NOMO-1 treated with dmso at 0.1 percent for 144 hours (cell line): ENCODE measurements around the gene MIER2.

Source experiments
- DNase-seq: peaks from one replicate; lab custom pipeline; 2025; ENCODE audit not compliant: unreplicated experiment; lab: John Stamatoyannopoulos, UW

MIER2 gene

DNA sequence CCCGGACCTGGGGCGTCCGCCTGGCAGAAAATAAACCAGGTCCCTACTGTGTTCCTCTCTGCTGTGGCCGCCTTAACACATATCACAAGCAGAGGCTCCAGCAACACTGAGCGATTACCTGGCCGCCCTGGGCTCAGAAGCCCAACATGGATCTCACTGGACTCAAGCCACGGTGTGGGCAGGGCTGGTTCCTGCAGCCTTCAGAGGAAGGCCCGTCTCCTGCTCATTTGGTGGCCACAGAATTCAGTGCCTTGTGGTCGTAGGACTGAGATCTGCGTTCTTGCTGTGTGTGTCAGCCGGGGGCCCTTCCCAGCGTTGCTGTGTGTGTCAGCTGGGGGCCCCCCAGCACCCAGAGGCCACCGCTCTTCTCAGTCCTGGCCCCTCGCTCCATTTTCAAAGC is 34.1 kb upstream of the MIER2 start:
- no peak for DNase-seq

DNA sequence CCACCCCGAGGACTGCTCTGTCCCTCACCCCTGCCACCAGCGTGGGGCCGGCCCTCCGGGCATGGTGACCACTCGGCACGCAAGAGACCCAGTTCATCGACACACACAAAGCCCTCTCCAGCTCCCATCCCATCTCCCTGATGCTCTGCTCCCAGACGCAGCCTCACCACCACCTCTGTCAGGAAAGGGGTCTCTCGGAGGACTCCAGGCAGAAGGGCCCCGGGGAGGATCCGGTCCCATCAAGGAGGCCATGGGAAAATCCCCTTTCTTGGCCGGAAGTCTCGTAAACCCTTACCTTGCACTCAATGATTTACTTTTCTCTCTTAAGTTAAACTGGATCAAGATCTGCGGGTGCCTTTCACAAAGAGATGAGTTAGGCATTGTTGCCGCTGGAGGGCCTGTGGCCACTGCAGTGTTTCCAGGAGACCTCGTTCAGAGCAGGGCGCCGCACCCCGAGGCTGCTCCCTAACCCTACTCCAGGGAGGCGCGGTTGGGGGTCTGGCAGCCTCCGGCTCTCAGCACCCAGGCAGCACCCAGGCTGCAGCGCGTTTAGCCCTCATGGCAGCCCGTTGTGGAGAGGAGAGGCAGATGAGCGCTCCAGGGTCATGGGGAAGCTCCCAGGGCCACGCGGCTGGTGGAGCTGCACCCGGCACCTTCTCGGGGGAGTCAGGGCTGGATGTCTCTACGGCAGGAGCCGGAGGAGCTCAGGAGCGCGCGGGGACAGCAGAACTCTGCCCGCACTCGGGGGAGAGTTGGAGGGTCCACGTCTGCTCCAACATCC is 33.4 kb upstream of the MIER2 start:
- DNase-seq = no peak

DNA sequence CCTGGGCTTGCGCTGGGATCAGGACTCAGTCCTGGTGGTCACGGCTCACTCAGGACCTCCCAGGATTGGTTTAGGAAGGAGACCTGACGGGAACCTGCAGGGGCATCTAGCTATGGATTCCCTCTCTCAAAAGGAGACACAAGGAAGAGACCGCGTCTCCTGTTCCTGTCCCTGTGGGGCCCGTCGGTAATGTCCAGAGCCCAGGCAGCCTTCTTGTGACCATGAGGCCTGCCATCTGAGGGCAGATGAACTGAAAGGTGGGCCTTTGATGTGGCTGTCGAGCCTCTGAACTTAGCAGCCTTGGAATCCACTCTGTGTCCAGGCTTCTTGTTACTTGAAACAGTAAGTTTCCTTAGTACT is 31.5 kb upstream of the MIER2 start:
- DNase-seq = no peak

DNA sequence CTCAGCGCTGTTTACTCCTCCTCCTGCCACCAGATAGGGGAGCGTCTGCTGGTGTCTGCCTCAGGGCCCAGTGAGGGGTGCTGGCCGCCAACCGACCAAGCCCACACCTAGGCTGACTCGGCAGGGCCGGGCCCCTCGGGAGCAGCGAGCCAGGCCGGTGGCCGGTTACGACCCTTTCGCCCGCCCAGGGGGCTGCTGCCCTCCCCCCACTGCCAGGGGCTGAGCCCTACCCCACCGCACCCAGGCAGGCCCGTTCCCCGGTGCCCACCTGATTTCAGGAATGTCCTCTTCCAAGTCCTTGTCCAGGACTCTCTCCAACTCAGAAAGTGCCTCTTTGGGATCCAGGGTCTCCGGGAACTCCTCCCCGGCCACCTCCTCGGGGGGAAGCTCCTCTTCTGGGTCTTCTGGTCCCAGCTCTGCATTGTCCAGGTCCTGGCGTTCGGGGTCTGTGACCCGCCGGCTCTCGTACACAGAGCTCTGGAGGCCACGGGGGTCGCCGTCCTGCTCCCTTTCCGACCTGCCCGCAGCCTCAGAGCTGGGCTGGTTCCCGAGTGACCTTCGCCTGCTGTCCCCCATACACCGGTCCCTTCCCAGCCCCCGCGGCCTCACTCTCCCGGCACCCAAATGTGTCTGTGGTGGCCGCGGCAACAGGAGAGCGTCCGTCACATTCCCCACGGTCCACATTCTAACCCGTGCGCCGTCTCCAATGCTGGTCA is 31.0 kb upstream of the MIER2 start:
- DNase-seq = no peak

DNA sequence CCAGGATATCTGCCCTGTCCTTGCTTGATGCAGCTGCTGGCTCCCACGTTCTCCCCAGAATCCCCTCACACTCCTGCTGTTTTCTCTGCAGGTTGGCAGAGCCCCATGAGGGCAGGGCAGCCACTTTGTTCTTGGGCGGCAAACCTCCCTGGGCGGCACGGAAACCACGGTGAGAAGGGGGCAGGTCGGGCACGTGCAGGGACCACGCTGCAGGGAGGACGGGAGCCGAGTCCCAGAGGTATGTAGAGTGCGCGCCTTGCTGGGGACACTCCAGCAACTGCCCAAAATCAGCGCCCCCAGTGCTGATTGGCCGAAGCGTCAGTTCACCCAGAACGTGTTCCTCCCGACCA is 30.3 kb upstream of the MIER2 start:
- DNase-seq = no peak

DNA sequence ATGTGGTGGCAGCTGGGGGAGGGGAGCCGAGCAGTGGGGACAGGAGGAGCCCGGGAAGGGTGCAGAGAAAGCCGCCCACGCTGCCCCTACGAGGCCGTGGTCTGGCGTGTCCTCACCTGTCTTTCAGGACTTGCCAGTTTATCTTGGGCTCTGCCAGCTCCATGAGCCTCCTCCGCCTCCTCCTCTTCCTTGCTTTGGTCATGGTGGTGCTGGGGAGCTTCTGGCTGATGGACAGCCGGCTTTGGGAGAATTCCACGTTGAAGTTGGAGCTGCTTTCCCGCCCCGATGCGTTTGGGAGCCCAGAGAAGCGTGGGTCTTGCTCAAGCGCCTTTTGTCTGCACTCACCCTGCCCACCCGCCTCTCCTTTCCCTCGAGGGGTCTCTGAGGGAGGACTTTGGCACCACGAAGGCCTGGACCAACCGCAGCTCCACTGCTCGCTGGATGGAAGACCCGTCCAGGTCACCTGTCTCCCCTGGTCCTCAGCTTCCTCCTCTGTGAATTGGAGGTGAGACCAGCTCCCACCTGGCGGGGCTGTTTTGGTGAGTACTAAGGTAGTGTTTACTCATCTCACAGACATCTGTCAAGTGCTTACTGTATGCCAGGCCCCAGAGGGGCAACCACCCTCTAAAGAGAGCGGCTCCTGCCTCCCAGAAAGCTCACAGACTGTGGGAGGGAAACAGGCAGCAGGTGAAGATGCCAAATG is 29.7 kb upstream of the MIER2 start:
- DNase-seq = no peak

DNA sequence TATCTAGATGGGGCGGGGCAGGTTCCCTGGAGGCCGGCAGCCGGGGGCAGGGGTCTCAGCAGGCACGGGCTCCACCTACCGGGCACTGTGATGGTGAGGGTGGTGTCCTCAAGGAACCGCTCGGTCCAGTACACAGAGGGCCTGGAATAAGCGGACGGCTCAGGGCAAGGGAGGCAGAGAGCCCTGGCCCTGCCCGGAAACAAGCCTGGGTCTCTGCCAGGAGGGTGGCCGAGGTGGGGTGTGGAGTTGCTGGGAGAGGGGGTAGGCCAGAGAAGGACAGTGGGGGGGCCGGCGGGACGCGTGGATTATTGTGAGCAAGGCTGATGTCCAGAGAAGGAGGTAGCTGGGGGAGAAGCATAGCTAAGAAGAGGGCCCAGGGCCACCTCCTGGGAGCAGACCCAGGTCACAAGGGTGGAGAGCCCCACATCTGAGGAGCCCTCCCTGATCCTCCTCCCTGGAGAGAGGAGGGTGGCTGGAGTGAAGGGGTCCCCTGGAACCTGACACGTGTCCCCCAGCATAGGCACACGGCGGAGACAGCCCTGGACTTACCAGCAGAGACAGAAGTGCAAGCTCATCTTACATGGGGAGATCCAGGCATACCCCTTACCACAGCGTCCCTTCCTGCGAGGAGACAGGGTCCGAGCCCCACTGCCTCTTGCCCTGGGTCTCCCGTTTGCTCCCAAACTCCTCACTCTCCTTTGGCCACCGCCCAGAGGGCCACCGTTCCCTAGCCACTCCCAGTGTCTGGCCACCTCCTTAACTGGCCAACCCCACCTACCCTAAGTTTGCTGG is 29.0 kb upstream of the MIER2 start:
- no peak for DNase-seq

DNA sequence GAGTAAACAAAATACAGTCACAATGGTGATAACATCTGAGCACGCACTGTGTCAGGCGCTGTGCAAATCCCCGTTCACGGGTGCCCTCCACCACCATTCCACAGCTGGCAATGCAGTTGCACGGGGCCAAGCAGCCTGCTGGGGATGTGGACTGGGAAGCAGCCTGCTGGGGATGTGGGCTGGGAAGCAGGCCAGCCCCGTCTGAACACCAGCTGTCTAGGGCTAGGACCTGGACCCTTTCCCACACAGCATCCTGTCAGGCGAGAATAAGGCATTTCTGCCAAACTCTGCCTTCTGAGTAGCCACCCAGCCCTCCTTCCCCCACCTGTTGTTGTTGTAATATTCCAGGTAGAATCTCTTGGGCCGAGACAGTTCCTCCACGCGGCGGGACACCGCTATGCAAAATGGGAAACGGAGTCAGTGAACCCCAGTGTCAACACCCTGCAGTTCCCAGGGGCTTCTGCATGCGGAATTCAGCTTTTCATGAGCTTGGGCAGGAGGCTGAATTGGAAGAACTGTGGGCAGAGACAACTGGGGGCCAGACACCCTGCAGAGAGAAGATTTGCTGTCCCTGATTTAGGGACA is 27.8 kb upstream of the MIER2 start:
- no peak for DNase-seq

DNA sequence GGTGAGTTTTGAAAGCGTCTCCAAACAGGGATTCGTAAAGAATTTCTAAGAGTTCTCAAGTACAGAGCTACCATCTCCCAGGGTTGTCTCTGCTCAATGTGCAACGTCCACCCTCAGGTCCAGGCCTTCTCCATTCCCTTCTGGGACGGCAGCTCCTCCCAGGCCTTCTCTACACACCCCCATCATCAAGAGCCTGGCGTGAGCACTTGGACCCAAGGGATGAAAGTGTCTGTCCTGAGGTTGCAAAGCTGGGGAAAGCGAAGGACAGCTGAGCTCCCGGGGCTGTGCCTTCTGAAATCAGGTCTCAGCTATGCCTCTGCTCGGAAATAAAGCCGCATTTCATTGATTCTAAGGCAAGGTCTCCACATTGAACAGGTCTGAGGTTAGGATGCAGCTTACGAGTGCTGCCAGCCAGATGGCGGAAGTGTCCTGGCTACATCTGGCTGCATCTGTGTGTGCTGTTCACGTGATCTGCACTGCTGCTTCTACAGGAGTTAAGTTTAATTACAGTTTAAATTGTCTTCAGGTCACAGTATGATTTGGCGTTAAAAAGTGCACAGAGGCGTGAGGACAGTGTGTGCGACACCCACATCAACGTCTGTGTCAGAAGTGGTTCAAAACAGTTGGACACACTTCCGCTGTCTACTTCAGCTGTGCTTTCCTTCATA is 27.0 kb upstream of the MIER2 start:
- no peak for DNase-seq

DNA sequence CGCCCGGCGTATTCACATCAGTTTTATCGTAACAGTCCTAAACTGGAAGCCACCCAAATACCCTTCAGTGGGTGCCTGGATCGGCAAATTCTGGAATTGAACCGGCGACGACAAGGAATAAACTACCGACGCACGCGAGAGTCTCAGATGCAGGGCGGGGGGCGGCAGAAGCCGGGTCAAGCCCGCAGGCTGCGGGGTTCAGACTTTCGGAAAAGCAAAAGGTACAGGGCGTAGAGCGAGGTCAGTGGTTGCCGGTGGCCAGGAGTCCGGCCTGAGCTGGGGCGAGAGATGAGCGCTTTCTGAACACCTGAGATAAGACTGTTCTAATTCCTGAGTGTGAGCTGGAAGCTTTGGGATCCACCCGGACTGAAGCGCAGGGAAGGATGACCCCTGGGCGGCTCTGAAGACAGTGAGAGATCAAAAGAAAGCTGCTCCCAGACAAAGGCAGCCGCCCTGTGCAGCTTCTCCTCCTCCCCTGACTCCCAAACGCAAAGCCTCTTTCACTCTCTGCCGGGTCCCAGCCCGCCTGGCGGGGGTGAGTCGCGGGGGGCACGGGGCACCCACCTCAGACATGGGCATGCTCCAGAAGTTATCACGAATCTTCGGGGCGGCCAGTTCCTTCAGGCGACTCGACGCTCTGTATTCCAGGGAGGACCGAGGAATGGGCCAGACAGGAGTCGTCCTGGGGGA is 26.2 kb upstream of the MIER2 start:
- no peak for DNase-seq

DNA sequence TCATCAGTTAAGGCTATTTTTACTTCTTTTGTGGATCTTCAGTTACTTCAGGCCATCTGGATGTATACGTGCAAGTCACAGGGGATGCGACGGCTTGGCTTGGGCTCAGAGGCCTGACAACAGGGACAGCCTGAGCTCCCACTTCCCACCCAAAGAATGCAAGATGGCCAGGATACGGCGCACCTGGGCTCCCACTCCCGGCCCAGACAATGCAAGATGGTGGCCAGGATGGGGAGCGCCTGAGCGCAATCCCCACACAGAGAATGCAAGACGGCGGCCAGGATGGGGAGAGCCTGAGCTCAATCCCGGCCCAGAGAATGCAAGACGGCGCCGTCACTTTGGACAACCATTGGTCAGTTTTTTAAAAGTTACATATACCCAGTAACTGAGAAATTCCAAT is 25.3 kb upstream of the MIER2 start:
- DNase-seq = no peak

DNA sequence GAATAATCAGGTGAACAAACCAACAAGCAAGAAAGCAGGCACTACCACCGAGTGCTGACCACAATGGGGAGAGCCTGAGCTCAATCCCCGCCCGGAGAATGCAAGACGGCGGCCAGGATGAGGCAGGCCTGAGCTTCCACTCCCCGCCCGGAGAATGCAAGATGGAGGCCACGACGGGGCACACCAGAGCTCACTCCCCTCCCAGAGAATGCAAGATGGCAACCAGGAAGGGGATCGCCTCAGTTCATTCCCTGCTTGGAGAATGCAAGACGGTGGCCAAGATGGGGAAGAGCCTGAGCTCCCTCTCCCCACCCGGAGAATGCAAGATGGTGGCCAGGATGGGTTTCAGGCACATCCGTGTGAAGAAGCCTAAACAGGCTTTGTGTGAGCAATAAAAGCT is 24.7 kb upstream of the MIER2 start:
- DNase-seq = no peak

DNA sequence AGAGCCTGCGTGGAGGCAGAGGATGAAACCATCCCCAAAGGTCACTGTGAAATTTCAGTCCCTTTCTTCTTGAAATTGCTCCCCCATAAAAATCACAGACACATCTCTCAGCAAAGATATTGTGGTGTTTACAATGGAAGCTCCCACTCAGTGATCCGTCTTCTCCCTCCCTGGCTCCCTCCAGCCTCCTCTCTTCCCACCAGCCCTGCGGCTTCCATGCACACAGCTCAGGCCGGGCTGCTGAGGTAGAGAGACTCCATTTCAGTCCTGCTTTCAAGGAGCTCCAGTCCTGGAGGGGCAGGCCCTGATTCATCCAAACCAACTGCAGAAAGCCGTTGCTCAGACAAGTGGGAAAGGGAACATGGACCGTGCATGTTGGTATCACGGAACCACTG is 24.0 kb upstream of the MIER2 start:
- no peak for DNase-seq

DNA sequence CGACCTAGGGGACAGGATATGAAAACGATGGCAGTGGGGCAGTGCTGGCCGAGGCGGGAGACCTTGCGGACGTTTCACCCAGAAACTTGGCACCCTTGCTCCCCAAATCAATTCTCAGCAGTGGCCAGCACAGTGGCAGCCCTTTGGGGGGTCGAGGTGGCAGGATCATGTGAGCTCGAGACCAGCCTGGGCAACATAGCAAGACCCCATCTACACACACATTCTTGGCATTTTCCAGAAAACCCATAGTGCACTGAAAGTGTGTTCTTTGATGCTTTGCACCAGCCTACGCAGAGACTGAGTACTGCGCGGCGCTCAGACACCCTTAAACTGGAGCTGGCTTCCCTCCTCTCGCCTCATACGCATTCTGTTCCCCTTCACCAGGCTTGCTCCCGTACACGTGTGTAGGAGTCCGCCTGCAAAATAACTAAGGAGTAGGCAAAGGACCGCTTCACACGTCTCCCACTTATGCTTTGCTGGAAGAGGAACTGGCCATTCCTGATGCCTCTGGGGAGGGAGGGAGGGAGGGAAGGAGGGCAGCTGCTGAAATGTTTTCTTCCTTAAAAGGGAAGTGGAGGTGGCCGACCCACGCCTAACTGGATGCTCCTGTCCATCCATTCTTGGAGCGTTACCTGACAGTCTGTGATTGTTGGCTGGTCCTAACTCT is 23.5 kb upstream of the MIER2 start:
- no peak for DNase-seq

DNA sequence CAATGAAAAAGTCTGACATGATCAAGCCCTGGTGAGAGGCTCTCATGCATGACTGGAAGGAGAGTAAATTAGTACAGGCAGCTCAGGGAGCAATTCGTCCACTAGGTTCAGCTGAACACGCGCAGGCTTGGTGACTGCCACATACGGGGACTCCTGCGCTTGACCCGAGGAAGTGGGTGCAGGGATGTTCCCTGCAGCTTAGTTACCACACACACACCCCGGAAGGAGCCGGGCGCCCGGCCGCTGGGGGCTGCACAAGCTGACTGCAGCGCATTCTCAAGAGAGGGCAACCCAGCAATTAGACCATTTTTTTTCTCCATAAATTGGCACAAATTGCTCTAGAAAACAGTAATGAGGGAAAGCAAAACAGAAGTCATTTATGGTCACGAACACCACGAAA is 23.0 kb upstream of the MIER2 start:
- DNase-seq = no peak

DNA sequence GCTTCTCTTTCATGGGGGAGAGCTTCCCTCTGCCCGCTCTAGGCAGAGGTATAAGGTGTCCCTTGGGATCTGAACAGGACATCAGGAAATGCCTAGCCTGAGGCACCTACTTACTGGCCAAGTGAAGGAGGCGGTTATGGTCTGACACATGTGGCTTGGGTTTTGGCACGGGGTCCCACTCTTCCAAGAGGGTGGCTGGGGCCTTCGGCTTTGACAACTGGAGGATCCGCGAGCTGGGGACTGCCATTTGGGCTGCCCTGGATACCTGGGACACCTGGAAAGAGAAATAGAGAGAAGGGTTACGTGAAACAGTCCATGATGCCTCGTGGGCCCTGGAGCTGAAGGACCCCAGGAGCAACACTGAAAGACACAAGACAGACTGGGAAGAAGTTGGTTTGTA is 22.4 kb upstream of the MIER2 start:
- no peak for DNase-seq

DNA sequence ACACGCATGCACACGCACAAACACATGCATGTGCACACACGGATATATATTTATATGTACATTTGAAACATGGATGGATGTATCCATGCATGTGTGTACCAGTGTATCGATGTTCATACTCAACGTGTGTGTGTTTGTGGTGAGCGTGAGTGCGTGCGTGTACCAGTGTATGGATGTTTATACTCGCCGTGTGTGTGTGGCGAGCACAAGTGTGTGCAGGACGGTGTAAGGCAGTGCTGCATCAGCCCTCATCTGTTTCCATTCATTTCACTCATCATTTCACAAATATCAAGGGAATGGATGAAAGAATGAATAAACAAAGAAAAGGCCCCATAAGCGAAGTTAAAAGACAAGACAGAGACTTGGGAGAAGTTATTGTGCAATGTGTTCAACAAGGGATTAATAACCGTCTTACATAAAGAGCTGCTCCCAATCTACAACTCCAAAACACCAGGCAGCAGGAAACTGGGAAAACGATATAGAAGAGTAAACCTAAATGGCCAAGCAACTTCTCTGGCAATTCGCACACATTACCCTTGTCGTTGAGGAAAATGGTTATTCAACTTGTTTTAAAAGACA is 21.7 kb upstream of the MIER2 start:
- no peak for DNase-seq

DNA sequence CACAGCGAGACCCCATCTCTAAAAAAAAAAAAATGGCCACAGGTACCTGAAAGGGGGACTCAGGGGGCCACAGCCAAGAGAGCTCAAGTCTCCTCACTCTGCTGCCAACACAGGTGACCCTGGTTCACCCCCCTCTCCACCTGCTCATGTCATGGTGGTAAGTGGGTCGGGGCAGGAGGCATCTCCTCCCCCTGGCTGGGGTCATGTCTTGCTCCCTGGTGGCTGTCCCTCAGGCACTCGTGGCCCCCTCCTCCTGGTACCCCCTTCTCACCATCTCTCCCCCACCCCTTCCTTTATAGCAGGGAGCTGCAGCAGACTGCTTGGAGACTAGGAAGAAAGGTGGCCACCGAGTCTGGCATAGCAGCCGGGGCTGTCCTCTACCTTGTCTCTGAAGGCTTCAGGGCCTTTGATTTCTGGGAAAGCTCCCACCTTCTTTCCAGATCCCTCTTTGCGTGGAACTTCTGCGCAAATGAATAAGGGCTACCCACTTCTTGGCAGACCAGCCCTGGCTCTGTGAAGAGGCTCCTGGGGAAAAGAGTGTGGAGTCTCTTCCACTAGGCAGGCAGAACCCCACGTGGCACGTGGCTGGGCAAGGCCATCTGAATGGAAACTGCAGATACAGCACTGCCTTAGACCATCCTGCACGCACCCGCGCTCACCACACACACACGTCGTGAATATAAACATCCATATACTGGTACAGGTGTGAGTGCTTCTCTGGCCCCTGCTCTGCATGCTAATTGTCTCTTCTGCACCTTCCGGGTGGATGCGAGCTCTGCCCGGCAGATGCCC is 20.1 kb upstream of the MIER2 start:
- no peak for DNase-seq
